Vagina (tissue), 2 donors: ENCODE data around the gene XPO5.
A peak's percentile ranks its signal among the peaks of the same experiment; 100 is the strongest.

Source experiments
- POLR2AphosphoS5 ChIP-seq, 2 donors: sonication (generic); formaldehyde crosslinking; IDR thresholded peaks; one replicate each; pipeline ENCODE4 v1.9.0; 2017; ENCODE audit warnings: antibody characterized with exemption in 2 of 2, mild to moderate bottlenecking in 2 of 2, low read depth in 1 of 2; ENCODE audit not compliant: insufficient read depth in 1 of 2
- TF ChIP-seq, protein P1 (sequence below), 3 experiments: fragments of 450-650 bp in 2 of 3; fragments of 200-600 bp in 1 of 3; sonication (generic) in 1 of 3; IDR thresholded peaks; one replicate each; pipeline ENCODE4 v1.5.1; 2017 to 2019; ENCODE audit warnings: antibody characterized with exemption in 3 of 3, mild to moderate bottlenecking in 2 of 3, moderate library complexity in 2 of 3

DNA sequence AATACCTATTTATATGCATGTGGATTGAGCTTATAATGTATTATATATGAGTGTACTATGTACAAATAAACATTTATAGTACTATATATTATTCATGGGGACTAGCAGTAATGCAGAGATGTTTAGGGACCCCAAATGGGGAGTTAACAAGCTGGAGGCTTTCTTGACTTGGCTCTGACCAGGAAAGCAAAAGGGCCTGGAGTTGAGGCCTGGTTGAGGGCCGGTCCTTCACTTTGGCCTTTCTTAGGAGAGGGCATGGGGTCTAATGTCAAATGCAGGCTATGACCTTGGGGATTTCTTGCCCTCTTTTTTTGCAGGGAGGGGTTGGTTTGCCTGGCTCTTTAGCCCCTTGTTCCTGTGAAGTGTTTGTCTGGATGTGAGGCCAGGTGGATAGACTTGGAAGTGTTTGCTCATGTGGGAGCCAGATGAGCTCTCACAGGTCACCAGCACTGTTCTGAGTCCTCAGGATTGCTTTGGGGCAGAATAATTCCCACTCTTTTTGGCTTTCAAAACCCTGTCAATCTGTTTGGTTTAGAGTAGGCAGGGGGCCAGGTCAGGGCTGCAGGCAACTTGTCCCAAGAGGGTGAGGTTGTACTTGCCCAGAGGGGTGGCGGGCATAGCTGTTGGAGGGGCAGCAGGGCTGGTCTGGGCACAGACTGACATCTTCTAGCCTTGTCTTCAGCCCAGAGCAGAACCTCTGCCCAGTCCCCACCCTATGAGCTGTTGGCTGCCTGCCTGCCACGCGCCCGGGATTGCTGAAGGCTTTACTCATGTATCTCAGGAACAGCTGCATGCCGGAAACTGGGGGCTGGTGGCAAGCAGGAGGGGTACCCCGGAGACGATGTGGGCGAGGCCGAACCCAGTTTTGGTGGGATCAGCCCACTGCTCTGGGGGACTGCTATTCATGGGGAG, 83.8 kb downstream of the XPO5 start:
- peak in 1 of 2 donors; percentile 51 for TF ChIP-seq POLR2AphosphoS5 (IDR thresholded peaks at IDR 0.05; ENCODE audit: insufficient read depth in 1 of 2, low read depth in 1 of 2)
- TF ChIP-seq, protein P1, sequence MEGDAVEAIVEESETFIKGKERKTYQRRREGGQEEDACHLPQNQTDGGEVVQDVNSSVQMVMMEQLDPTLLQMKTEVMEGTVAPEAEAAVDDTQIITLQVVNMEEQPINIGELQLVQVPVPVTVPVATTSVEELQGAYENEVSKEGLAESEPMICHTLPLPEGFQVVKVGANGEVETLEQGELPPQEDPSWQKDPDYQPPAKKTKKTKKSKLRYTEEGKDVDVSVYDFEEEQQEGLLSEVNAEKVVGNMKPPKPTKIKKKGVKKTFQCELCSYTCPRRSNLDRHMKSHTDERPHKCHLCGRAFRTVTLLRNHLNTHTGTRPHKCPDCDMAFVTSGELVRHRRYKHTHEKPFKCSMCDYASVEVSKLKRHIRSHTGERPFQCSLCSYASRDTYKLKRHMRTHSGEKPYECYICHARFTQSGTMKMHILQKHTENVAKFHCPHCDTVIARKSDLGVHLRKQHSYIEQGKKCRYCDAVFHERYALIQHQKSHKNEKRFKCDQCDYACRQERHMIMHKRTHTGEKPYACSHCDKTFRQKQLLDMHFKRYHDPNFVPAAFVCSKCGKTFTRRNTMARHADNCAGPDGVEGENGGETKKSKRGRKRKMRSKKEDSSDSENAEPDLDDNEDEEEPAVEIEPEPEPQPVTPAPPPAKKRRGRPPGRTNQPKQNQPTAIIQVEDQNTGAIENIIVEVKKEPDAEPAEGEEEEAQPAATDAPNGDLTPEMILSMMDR (IDR thresholded peaks at IDR 0.05), result no peak
